Skeletal muscle satellite cell (primary cell): Measurements from ENCODE around the gene BIK.

ENCODE experiments used
- H3K27me3 ChIP-seq: 2 replicates; pipeline ENCODE4 v1.7.0; 2013; ENCODE audit warnings: low read length; ENCODE audit not compliant: control insufficient read depth, insufficient read depth
- H3K36me3 ChIP-seq: 2 replicates; pipeline ENCODE4 v1.7.0; 2013; ENCODE audit warnings: mild to moderate bottlenecking, control low read depth, low read length; ENCODE audit not compliant: insufficient read depth
- H3K4me1 ChIP-seq: 2 replicates; pipeline ENCODE4 v1.7.0; 2013; ENCODE audit warnings: low read length; ENCODE audit not compliant: control insufficient read depth, insufficient read depth
- H3K4me2 ChIP-seq: 2 replicates; pipeline ENCODE4 v1.7.0; 2013; ENCODE audit warnings: mild to moderate bottlenecking, low read length
- H3K4me3 ChIP-seq: 2 replicates; pipeline ENCODE4 v1.7.0; 2013; ENCODE audit warnings: low read length
- H3K9ac ChIP-seq: 2 replicates; pipeline ENCODE4 v1.7.0; 2013; ENCODE audit warnings: mild to moderate bottlenecking, low read depth, low read length, moderate library complexity
- H3K9me3 ChIP-seq: replicated peaks from 2 replicates; pipeline ENCODE4 v1.7.0; 2013; ENCODE audit warnings: mild to moderate bottlenecking, control low read depth, low read length

BIK gene

GRCh38 chr22:43127166-43127908, 16.8 kb downstream of the BIK start:
- no peaks in the 10 kb centered on the region for H3K27me3 ChIP-seq
- H3K9me3 ChIP-seq = no peaks in the 10 kb centered on the region
- H3K36me3 ChIP-seq = no peaks in the 10 kb centered on the region
- no peak overlapping the region for H3K4me3 ChIP-seq
- H3K4me1 ChIP-seq = peaks cover 13% of the 10 kb centered on the region
- H3K9ac ChIP-seq = no peak overlapping the region
- no peak overlapping the region for H3K4me2 ChIP-seq

GRCh38 chr22:43128116-43128515, 17.6 kb downstream of the BIK start:
- no peak overlapping the region for H3K9ac ChIP-seq

DNA sequence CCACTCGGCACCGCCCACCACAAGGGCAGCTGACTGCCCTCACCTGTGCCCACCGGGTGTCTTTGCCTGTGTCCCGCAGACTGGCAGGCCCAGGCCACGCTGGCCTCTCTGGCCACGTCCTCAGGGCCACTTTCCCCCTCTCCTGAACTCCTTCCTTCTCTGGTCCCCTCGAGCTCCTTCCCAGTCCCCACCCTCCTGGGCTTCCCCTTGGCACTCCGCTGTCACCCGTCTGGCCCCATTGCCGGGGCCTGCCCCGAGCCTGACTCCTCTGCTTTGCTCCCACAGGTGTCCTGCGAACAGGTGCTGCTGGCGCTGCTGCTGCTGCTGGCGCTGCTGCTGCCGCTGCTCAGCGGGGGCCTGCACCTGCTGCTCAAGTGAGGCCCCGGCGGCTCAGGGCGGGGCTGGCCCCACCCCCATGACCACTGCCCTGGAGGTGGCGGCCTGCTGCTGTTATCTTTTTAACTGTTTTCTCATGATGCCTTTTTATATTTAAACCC, 18.4 kb downstream of the BIK start:
- peaks cover 13% of the 10 kb centered on the region for H3K4me1 ChIP-seq
- H3K36me3 ChIP-seq = peaks cover 6% of the 10 kb centered on the region
- H3K9ac ChIP-seq = no peak overlapping the region
- H3K4me3 ChIP-seq = no peak overlapping the region
- no peaks in the 10 kb centered on the region for H3K27me3 ChIP-seq
- H3K4me2 ChIP-seq = no peak overlapping the region
- H3K9me3 ChIP-seq = no peaks in the 10 kb centered on the region

More at GRCh38 chr22:43128116-43128515, 17.6 kb downstream of the BIK start:
- H3K36me3 ChIP-seq = peaks cover 4% of the 10 kb centered on the region
- H3K4me3 ChIP-seq = no peak overlapping the region
- no peaks in the 10 kb centered on the region for H3K9me3 ChIP-seq
- H3K4me1 ChIP-seq = peaks cover 13% of the 10 kb centered on the region
- H3K27me3 ChIP-seq = no peaks in the 10 kb centered on the region
- no peak overlapping the region for H3K4me2 ChIP-seq

- Histone ChIP-seq H3K4me2 (no peak overlapping the region), H3K9ac (no peak overlapping the region), H3K27me3 (no peaks in the 10 kb centered on the region), H3K4me3 (no peak overlapping the region), H3K36me3 (peaks cover 8% of the 10 kb centered on the region), H3K4me1 (peaks cover 13% of the 10 kb centered on the region), H3K9me3 (no peaks in the 10 kb centered on the region)
Observed at GRCh38 chr22:43129426-43130425, 19.2 kb downstream of the BIK start.

DNA sequence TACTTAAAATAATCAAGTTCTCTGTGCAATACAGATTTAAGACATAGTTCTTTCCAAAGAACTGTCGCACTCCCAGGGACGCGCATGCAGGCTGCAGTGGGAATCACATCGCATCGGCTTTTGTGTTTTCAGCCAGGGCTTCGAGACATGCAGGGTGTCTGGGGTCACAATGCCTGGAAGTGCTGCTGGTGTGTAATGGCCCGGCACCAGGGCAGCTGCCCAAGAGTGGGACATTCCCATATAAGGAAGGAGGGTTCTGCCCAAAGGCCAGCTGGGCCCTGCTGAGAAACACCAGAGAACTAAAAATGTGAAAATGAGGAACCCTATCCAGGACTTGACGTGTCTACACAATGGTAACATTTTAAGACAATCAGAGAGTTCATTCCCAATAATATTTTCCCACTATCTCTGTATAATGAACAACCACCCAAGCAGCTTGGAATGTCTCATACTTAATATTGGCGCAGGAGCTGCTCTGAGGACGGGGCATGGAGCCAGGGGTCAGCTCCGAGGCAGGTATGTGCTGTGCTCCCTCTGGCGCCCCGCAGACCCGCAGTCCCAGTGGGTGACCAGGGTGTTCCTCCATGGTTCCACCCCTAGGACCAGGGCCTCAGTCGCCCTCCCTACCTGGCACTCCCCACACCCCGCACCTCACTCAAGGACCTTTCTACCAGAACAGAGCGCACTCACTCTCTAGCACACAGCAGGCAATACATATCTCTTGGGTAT, 21.4 kb downstream of the BIK start:
- Histone ChIP-seq H3K9ac (no peak overlapping the region), H3K36me3 (peaks cover 27% of the 10 kb centered on the region), H3K4me3 (no peak overlapping the region)

GRCh38 chr22:43133401-43133800, 22.9 kb downstream of the BIK start:
- Histone ChIP-seq H3K27me3 (no peaks in the 10 kb centered on the region), H3K4me1 (no peaks in the 10 kb centered on the region), H3K9ac (no peak overlapping the region), H3K4me3 (no peak overlapping the region), H3K9me3 (no peaks in the 10 kb centered on the region), H3K4me2 (no peak overlapping the region), H3K36me3 (peaks cover 37% of the 10 kb centered on the region)

More for the DNA sequence above, 21.4 kb downstream of the BIK start:
- peaks cover 7% of the 10 kb centered on the region for H3K4me1 ChIP-seq
- no peaks in the 10 kb centered on the region for H3K9me3 ChIP-seq
- H3K27me3 ChIP-seq = no peaks in the 10 kb centered on the region
- no peak overlapping the region for H3K4me2 ChIP-seq

GRCh38 chr22:43134553-43134952, 24.0 kb downstream of the BIK start:
- Histone ChIP-seq H3K9ac (no peak overlapping the region), H3K9me3 (no peaks in the 10 kb centered on the region), H3K27me3 (no peaks in the 10 kb centered on the region), H3K4me3 (no peak overlapping the region), H3K36me3 (peaks cover 37% of the 10 kb centered on the region), H3K4me1 (no peaks in the 10 kb centered on the region), H3K4me2 (no peak overlapping the region)

DNA sequence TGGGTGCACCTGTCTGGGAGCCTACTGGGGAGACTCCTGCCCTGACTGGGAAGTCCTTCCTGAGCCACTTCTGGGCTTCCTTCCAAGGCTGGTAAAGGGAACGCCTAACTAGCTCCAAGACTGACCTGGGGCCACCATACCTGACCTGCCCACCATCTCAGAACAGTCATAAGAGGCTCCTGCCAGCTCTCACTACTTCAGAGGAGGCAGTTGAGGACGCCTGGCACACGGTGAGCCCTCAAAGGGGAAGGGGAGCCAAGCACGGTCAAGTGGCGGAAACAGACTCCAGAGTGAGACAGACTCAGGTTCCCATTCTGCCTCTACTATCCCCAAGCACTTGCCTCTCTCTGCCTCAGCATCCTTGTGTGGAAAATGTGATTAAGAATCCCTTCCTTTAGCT, 25.0 kb downstream of the BIK start:
- Histone ChIP-seq H3K4me2 (no peak overlapping the region), H3K4me3 (no peak overlapping the region), H3K9me3 (no peaks in the 10 kb centered on the region), H3K9ac (no peak overlapping the region), H3K27me3 (no peaks in the 10 kb centered on the region), H3K4me1 (no peaks in the 10 kb centered on the region), H3K36me3 (peaks cover 46% of the 10 kb centered on the region)

- Histone ChIP-seq H3K27me3 (no peaks in the 10 kb centered on the region), H3K9ac (no peak overlapping the region), H3K4me3 (no peak overlapping the region), H3K9me3 (no peaks in the 10 kb centered on the region), H3K4me1 (no peaks in the 10 kb centered on the region), H3K4me2 (no peak overlapping the region), H3K36me3 (peaks cover 47% of the 10 kb centered on the region)
Observed at GRCh38 chr22:43136255-43136654, 25.7 kb downstream of the BIK start.

- Histone ChIP-seq H3K9me3 (no peaks in the 10 kb centered on the region), H3K4me1 (no peaks in the 10 kb centered on the region), H3K27me3 (no peaks in the 10 kb centered on the region), H3K9ac (no peak overlapping the region), H3K4me3 (no peak overlapping the region), H3K4me2 (no peak overlapping the region), H3K36me3 (peaks cover 47% of the 10 kb centered on the region)
Observed at GRCh38 chr22:43136801-43137200, 26.3 kb downstream of the BIK start.
